Measurements from ENCODE around the gene UBL3. TPM values are rescaled to one million over a fixed set of nuclear protein-coding genes. Genes with fewer than 3 reads are reported as not detected.

The UBL3 gene
- total and polyA plus RNA-seq, 2 of the 8 experiments (the other 6 are each of a cell fraction or from before 2014, with no cell fraction given) = 5.3 to 16.1 TPM

- TF ChIP-seq RAD21 (IDR thresholded peaks at IDR 0.05 in 1 of 2, conservative IDR thresholded peaks at IDR 0.05 in 1 of 2; ENCODE audit: low read depth in 2 of 2, low read length in 2 of 2) (no peak), JUND (IDR thresholded peaks at IDR 0.05; ENCODE audit: low read length) (no peak), ATF2 (IDR thresholded peaks at IDR 0.05; ENCODE audit: low read length) (no peak), KDM4A (IDR thresholded peaks at IDR 0.05; ENCODE audit: low read depth, low read length, severe bottlenecking) (no peak)
Observed at GRCh38 chr13:29745704-29746103, 104.7 kb downstream of the UBL3 start (continued).
